NCI-H1694 treated with DMSO at 0.1 percent for 48 hours (cell line): Measurements from ENCODE around the gene PTPRM.

Source experiments
- DNase-seq: peaks from one replicate; lab custom pipeline; 2025; lab: John Stamatoyannopoulos, UW

Gene PTPRM

DNA sequence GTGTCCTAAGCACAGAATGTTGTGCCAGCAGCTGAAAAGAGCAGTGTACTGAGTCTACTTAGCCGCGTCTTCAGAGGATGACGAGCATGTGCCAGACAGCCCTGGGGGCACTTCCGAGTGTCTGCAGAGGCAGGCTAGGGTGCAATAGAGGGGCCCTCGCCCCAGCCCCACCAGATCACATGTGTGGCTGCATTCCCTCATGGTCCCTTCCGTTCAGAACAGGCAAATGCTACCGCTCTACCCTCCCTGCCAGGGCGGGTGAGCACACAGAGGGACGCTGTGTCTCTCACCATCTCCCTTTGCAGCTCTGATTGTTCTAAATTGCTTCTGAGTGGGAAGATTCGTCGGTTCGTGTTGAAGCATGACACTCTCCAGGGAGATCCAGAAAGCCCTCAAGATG is 829.9 kb downstream of the PTPRM start:
- DNase-seq, result no peak

DNA sequence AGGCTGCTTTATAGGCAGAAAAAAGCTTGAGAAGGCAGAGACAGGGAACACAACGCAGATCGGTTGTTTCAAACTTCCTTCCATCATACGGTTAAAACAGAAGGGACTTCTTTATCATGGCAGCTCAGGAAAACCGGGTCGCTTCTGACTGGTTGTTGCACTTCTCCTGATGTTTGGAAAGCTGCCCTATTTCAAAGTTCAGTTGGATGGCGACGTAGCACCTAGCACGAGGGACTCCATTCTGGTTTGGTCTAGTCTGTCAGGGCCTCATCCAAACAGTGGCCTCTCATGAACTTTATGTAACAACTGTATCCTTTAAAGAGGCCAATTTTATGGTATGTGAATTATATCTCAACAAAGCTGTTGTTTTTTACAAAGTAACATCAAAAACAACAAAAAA is 832.0 kb downstream of the PTPRM start:
- DNase-seq, result no peak

DNA sequence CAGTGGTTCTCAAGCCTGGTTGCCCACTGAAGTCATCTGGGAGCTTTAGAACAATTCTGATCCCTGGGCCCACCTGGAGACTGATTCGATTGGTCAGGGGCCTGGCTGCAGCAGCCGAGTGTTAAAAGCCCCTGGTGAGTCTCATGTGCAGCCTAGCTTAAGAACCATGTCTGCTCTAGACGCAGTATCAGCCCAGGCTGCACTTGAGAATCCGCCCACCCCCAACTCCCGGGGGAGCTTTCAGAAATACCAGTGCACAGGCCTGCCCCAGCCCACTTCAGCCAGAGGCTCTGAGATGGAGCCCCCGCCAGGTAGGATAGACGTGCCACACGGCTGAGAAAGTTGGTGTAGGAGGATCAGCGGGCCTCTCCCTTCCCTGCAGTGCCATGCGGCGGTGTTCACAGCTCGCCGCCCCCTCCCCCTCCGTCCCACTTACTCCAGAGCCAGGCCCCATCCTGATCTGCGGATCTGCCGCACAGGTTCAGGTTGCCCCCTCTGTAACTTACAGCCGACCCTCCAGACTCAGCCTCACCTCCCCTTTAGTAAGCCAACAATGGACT is 833.2 kb downstream of the PTPRM start:
- no peak for DNase-seq

DNA sequence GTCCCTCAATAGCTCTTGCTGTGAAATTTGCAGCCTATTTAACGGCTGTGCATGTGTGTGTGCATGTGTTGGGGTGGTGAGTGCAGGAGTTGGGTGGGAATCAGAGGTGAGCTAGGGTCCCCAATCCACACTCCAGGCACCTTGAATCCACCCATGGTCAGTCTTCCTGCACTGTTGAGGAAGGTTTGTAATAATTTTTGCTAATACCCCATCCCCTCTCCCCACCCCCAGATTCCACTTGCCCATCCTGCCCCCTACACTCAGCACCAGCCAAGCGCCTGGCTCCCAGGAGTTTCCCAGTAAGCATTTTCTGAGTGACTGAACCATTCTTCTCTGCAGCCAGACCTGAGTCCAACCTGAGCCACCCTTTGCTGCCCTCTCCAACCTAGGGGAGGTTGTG is 833.7 kb downstream of the PTPRM start:
- DNase-seq, result no peak

DNA sequence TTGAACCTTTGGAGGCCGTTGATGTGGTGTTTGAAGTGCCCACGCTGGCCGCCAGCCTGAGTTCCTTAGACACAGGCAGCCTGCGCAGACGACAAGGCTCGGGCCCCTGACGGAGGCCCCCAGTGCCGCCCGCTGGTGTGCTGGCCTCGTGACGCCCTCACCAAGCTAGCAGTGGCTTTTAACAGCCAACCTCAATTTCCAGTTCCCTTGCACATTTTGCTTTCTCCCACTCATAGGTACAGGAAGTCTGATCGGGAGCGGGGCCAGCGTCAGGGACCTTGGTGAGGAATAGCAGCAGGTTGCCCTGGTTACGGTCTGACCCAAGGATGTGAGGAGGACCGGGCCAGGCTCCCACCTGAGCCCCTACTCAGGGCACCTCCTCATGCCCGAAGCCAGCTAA is 834.5 kb downstream of the PTPRM start:
- DNase-seq, result no peak

DNA sequence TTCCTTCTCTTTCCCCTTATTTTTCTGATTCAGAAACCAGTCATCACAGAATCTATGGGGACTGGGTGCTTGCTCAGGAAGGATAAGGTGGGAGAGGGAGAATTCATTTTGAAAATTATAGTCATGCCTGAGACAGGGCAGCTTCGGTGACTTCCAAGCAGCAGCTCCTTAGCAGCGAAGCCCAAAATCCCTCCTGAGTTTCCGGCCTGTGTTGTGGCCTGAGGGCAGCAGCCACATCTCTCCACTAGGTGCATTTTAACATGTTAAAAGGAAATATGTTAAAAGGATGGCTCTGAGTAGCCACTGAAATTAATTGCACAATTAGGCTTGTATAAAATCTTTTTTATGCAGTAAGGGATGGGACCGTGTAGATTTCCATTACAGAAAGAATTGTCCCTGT is 835.1 kb downstream of the PTPRM start:
- DNase-seq, result no peak

DNA sequence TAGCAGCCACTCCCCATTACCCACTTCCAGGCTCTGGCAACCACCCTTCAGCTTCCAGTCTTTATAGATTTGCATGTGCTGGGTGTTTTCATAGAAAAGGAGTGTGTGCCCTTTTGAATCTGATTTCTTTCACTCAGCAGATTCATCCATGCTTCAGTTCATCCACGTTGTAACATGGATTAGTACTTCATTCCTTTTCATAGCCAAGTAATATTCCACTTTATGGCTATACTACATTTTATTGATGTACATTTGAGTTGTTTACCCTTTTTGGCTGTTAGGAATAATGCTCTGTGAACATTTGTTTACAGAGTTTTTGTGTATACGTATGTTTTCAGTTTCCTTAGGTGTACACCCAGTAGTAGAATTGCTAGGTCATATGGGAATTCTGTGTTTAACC is 836.6 kb downstream of the PTPRM start:
- no peak for DNase-seq

DNA sequence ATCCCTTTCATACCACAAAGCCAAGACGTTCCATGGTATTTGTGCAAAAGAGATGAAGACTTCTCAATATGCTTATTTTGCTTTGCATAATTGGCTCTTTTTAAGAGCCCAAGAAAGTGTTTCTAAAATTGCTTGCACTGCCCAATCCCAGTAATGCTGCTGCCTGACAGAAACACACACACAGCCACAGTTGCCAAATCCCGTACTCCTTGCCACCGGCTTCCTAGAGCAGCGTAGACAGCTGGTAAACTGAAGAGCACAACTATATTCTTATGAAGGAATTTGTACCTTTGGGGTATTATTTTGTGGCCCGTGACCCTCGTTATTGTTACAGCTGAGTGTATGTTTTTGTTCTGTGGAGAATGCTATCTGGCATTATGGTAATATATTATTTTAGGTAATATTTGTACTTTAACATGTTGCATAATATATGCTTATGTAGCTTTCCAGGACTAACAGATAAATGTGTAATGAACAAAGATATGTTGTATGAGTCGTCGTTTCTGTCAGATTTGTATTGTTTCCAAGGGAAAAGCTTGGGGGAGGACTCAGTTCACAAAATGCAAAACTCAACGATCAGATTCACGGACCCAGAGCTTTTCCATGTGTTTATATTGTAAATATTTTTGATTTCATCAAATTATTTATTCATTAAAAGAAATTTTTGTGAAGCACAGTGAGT is 839.2 kb downstream of the PTPRM start:
- DNase-seq, result no peak

DNA sequence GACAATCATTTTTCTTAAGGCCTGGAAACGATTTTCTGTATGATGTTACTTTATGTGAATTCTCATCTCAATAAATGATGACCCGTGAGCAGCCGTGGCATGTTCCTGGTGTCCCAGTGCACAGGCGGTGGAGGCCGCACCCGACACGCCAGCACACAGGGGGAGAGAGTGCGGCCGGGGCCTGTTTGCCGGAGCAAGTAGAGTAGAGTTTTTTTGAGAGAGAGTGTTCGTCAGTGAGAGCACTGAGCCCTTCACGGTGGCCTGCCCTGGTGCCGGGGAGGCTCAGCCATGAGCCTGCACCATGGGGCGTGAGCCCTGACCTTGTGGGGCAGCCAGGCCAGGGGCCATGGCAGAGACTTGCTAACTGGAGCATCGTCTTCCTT is 839.7 kb downstream of the PTPRM start:
- no peak for DNase-seq

DNA sequence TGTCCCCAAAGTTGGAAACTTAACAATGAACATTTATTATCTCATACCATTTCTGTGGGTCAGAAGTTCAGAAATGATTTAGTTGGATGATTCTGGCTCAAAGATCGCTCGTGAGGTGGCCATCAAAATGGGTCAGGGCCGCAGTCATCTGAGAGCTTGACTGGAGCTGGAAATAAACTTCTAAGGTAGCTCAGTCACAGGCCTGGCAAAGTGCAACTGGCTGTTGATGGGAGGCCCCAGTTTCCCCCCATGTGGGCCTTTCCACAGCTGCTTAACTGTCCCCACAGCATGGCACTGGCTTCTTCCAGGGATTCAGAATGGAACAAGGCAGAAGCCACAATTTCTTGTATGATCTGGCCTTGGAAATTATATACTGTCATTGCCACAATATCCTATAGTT is 842.0 kb downstream of the PTPRM start:
- no peak for DNase-seq

DNA sequence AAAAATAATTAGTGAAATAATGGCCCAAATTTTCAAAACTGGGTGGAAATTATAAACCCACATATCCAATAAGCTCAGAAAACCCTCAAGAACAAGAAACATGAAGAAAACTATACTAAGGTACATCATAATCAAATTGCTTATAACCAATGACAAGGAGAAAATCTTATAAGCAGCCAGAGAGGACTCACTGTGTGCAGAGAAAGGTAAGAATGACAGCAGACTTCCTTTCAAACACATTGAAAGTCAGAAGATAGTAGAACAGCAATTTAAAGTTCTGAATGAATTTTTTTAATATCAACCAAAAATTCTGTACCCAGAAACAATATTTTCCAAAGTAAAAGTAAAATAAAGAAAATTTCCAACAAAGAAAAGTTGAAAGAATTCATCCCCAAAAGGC is 844.4 kb downstream of the PTPRM start:
- DNase-seq, result no peak

DNA sequence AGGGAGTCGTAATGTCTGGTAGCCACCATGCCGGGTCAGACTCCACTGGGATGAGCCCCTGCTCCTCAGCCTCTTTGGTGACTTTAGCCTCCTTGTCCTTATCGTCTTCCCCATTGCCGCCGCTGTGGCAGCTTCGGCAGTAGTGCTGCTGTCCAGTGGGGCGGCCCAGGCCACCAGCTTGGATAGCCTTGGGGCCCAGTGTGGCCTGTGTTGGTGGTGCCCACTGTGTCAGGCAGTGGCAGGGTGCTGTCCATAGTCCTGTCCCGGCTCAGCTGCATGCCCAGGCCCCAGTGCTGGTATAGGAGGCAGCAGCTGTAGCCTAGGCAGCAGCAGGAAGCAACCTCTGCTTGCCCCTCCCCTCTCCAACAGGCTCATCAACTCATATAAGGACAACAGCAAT is 845.0 kb downstream of the PTPRM start:
- no peak for DNase-seq

DNA sequence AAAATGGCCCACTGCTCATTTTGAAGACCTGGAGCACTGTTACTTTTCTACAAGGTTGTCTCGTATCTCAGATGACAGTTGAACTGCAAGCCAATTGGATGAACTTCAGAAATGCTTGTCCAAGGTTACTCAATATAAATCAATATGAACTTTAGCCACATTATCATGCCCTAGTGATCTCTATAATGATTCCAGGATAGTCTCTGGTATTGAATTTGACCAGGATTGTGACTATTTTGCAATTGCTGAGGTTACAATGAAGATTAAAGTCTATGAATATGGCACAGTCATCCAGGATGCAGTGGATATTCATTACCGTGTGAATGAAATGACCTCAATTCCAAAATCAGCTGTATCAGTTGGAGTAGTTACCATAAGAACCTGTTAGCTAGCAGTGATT is 846.1 kb downstream of the PTPRM start:
- no peak for DNase-seq

DNA sequence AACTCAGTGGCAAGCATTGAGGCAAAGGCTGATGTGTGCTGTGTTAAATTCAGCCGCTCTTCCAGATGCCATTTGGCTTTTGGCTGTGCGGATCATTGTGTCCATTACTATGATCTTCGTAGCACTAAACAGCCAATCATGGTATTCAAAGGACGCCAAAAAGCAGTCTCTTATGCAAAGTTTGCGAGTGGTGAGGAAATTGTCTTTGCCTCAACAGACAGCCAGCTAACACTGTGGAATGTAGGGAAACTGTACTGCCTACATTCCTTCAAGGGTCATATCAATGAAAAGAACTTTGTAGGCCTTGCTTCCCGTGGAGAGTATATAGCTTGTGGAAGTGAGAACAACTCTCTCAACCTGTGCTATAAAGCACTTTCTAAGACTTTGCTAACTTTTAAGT is 846.6 kb downstream of the PTPRM start:
- DNase-seq, result no peak

DNA sequence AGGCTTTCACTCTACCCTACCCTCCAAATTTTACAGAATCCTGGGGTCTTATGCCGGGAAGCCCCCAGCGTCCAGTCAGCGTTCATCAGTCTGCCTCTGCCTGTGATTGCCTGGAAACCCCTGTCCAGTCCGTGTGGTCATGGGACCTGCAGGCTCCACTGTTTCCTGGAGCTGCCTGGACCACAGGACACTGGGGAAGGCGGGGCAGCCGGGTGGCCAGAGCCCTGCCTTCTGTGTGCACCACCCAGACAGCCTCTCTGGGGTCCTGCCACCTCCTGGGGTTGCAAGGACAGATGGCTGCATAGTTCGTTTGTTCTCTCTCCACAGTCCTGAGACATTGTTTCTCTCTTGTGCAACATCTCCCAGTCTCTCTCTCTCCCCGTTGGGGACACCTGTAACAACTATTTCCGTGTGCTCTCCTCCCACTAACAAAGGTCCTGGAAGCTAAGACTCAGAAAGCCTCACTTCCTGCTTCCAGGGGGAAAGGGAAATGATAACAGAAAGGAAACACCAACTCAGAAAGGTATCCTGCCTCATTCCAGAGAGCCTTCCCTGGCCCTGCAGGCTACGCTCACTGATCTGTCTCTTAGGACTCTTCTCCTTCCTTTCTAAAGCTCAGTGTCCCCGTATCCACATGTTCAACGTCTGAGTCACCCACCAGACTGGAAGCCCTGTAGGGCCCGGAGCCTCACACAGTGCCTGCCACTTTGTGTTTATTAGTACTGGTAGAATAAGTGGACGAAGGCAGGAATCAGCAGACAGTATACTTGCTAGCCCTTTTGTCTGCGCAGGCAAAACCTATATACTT is 849.3 kb downstream of the PTPRM start:
- DNase-seq, result no peak

DNA sequence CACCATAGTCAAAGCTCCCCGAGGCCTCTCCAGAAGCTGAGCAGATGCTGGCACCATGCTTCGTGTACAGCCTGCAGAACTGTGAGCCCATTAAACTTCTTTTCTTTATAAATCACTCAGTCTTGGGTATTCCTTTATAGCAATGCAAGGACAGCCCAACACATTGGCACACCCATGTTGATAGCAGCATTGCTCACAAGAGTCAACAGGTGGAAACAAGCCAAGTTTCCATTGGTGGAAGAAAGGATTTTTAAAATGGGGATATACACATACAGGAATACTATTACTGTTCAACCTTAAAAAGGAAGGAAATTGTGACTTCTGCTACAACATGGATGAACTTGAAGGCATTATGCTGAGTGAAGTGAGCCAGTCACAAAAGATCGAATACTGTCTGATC is 855.3 kb downstream of the PTPRM start:
- no peak for DNase-seq

DNA sequence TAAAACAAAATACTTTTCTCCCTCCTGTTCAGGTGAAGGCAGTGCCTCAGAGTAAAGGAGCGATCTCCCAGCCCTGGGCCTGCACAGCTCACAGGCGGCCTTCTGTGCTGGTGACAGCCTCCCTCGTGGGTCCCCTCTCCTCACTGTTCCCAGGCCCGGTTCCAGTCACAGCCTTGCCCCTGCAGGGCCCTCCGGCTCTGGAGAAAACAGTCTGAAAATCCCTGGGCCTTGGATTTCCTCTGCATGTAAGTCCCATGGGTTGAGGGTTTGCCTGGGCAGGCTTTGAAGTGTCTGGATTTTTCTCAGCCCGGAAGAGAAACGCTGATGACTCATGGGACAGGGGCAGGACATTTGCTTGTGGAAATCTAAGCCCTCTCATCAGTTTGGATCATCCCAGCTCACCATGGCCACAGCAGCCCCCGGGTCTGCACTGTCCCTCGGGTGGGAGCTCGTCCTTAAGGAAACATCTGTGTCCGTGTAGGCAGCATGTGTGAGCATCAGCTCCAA is 856.0 kb downstream of the PTPRM start:
- DNase-seq, result no peak

DNA sequence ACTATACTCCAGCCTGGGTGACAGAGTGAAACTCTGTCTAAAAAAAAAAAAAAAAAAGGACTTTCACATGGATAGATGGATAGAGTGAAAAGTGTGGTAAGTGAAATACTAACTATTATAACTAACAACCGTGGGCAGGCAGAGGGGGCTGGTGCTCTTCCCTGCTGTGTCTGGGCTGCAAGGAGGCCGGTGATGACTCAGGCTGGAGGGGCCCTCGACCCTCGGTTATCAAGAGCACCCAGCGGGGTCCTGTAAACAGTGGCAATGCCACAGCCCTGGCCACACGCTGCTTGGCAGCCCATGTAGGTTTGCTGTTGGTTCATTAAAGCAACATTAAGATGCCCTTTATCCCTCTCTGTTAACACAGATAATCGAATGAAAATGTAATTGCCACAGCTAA is 857.4 kb downstream of the PTPRM start:
- no peak for DNase-seq

DNA sequence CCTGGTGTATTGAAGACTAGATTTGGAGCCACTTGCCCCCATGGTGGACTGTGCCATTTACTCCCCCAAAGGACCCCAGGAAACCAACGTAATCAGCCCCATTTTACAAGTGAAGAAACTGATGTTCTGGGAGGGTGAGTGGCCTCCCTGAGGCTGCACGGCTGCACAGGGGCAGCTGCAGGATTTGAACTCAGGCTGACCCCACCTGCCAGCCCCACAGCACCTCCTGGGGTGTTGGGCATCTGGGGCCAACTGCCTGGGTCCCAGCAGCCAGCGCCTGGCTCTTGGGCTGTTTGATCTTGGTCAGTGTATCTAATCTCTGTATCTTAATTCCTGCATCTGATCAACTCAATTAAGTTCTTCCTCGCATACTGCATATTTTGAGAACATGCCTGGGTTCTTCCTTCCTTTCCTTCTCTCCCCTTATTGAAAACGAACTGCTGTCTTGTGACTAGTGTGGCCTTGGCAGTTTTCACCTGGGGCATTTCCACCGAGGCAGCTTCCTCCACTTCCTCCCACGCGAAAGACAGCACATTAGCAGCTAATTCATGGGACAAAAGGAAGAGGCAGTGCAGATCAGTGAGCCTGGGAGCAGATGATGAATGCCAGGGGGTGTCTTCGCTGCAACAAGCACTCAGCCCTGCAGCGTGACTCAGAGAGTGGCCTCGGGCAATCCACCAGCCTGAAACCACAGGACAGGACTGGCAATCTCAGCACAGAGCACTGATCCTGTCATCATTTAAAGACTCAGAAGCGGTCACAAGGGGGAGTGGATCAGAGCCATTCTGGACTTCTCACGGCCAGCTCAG is 858.0 kb downstream of the PTPRM start:
- DNase-seq, result no peak

DNA sequence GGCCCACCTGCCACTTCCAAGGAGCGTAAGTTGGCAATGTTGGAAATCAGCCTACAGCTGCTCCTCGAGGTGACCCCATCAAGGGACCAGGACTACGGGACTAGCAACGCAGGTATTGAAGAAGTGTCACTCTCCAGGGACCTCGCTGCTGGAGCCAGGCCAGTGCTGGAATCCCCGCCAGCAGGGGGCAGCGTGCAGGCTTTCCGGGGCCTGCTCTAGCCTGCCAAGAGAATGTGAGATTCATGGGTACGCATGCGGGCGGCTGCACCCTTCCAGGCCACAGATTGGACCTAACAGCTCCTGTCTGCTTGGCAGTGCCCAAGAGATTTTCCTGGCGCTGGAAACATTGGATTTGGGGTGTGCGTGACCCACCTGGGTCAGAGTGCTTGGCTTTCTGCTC is 859.3 kb downstream of the PTPRM start:
- no peak for DNase-seq

DNA sequence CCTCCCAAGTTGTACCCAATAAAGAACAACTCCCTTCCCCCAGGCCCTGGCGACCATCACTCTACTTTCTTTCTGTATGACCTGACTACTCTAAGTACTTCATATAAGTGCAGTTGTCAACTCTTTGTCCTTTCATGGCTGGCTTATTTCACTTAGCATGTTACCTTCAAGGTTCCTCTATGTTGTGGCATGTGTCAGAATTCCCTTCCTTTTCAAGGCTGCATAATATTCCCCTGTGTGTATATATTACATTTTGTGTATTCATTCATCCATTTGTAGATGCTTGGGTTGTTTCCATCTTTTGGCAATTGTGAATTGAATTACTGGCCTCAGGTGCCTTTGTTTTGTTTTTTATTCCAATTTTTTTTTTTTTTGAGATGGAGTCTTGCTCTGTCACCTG is 860.2 kb downstream of the PTPRM start:
- DNase-seq, result no peak

DNA sequence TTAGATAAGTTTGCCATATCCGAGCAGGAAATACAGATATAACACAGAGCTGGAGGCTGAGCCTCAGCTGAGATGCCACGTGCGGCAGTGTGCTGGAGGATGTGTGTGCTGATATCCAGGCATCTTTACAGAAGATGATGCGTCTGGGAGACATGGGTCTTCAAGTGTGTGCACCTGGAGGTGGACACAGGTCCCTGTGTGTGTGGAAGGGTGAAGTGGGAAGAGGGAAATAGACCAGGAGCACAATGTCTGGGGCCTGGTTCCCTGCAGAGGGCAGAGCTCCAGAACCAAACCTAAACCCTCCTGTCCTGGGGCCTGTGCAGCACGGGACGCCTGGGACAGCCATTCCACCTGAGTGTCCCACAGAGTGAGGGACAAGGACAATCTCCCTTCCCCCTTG is 861.8 kb downstream of the PTPRM start:
- DNase-seq, result no peak

DNA sequence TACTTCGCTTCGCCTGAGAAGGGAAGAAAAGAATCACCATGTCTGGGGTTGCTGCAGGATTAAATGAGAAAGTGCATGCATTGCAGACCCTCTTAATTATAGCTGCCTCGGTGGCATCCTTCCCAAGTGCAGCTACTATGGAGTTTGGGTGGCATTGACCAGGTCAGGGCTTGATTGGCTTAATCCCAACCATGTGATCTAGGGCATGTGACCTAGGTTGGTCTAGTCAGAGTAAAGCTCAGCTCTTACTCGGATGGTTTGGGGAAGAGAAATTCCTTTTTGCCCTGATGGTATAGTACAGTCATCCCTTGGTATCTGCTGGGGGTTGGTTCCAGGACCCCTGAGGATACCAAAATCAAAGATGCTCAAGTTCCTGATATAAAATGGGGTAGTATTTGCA is 863.9 kb downstream of the PTPRM start:
- DNase-seq, result no peak
